H9 (cell line): ENCODE results near the gene FNDC3B. TPM values are rescaled to one million over a fixed set of nuclear protein-coding genes. Genes with fewer than 3 reads are reported as not detected.

Experiments
- DNase-seq: peaks from one replicate; pipeline ENCODE4 v3.0.0-alpha.2; 2017
- H2AFZ ChIP-seq: one replicate; pipeline ENCODE4 v1.6.1; 2013; ENCODE audit warnings: mild to moderate bottlenecking, low read length, control low read depth, moderate library complexity
- H2AK5ac ChIP-seq: 2 replicates; pipeline ENCODE4 v1.6.1; 2013; ENCODE audit warnings: low read length, control low read depth, mixed read lengths; ENCODE audit not compliant: insufficient read length
- H2BK120ac ChIP-seq: one replicate; pipeline ENCODE4 v1.6.1; 2013; ENCODE audit warnings: low read depth, mild to moderate bottlenecking, low read length, control low read depth, inconsistent platforms; ENCODE audit not compliant: poor library complexity, severe bottlenecking
- H2BK12ac ChIP-seq: 2 replicates; pipeline ENCODE4 v1.6.1; 2013; ENCODE audit warnings: low read length, control low read depth, mixed read lengths, low read depth; ENCODE audit not compliant: insufficient read length
- H2BK15ac ChIP-seq: 2 replicates; pipeline ENCODE4 v1.6.1; 2013; ENCODE audit warnings: low read depth, low read length, control low read depth
- H2BK20ac ChIP-seq: one replicate; pipeline ENCODE4 v1.6.1; 2013; ENCODE audit warnings: low read depth, mild to moderate bottlenecking, low read length, control low read depth, inconsistent platforms; ENCODE audit not compliant: poor library complexity, severe bottlenecking
- H2BK5ac ChIP-seq: 2 replicates; pipeline ENCODE4 v1.6.1; 2013; ENCODE audit warnings: low read length, control low read depth, mixed read lengths; ENCODE audit not compliant: insufficient read length
- H3K14ac ChIP-seq: 2 replicates; pipeline ENCODE4 v1.6.1; 2013; ENCODE audit warnings: low read length, control low read depth; ENCODE audit not compliant: insufficient read depth
- H3K18ac ChIP-seq: 2 replicates; pipeline ENCODE4 v1.6.1; 2013; ENCODE audit warnings: low read depth, mild to moderate bottlenecking, mixed read lengths, low read length, control low read depth; ENCODE audit not compliant: insufficient read length
- H3K23ac ChIP-seq: 2 replicates; pipeline ENCODE4 v1.6.1; 2013; ENCODE audit warnings: low read length, control low read depth, mixed read lengths, low read depth; ENCODE audit not compliant: insufficient read length
- H3K23me2 ChIP-seq: 2 replicates; pipeline ENCODE4 v1.6.1; 2013; ENCODE audit warnings: low read depth, mild to moderate bottlenecking, mixed read lengths, low read length, control low read depth; ENCODE audit not compliant: insufficient read length, poor library complexity, severe bottlenecking
- H3K27ac ChIP-seq: 2 replicates; pipeline ENCODE4 v1.5.1; 2013; ENCODE audit warnings: low read length, control low read depth, mixed read lengths, low read depth; ENCODE audit not compliant: insufficient read length
- H3K27me3 ChIP-seq: 2 replicates; pipeline ENCODE4 v1.6.1; 2013; ENCODE audit warnings: low read length, control low read depth, inconsistent platforms; ENCODE audit not compliant: insufficient read depth
- H3K4ac ChIP-seq: 2 replicates; pipeline ENCODE4 v1.6.1; 2013; ENCODE audit warnings: low read depth, mild to moderate bottlenecking, control low read depth, inconsistent platforms, low read length, moderate library complexity
- H3K4me1 ChIP-seq: 2 replicates; pipeline ENCODE4 v1.6.1; 2013; ENCODE audit warnings: low read length, control low read depth, inconsistent platforms; ENCODE audit not compliant: insufficient read depth
- H3K4me2 ChIP-seq: 2 replicates; pipeline ENCODE4 v1.6.1; 2013; ENCODE audit warnings: low read length, control low read depth, mixed read lengths; ENCODE audit not compliant: insufficient read length, insufficient read depth
- H3K56ac ChIP-seq: 2 replicates; pipeline ENCODE4 v1.6.1; 2013; ENCODE audit warnings: low read depth, mild to moderate bottlenecking, mixed read lengths, low read length, control low read depth; ENCODE audit not compliant: insufficient read length
- H3K79me1 ChIP-seq: 2 replicates; pipeline ENCODE4 v1.6.1; 2013; ENCODE audit warnings: low read depth, mild to moderate bottlenecking, moderate library complexity, low read length, control low read depth, inconsistent platforms; ENCODE audit not compliant: insufficient read depth, poor library complexity, severe bottlenecking
- H3K79me2 ChIP-seq: 2 replicates; pipeline ENCODE4 v1.6.1; 2013; ENCODE audit warnings: low read length, control low read depth, inconsistent platforms; ENCODE audit not compliant: insufficient read depth
- H3K9ac ChIP-seq: 2 replicates; pipeline ENCODE4 v1.6.1; 2013; ENCODE audit warnings: low read length, control low read depth, mixed read lengths; ENCODE audit not compliant: insufficient read length; ENCODE audit errors: extremely low read depth
- H3K9me3 ChIP-seq: one replicate; pipeline ENCODE4 v1.6.1; 2013; ENCODE audit warnings: low read depth, low read length, inconsistent platforms; ENCODE audit not compliant: control insufficient read depth
- H3T11ph ChIP-seq: one replicate; pipeline ENCODE4 v1.6.1; 2013; ENCODE audit warnings: mild to moderate bottlenecking, low read length, control low read depth, inconsistent platforms
- H4K20me1 ChIP-seq: one replicate; pipeline ENCODE4 v1.6.1; 2013; ENCODE audit not compliant: control insufficient read depth, insufficient read length, insufficient read depth
- H4K5ac ChIP-seq: 2 replicates; pipeline ENCODE4 v1.6.1; 2013; ENCODE audit warnings: low read depth, mild to moderate bottlenecking, mixed read lengths, low read length, control low read depth; ENCODE audit not compliant: insufficient read length
- H4K8ac ChIP-seq: replicated peaks from 2 replicates; pipeline ENCODE4 v1.6.1; 2013; ENCODE audit warnings: low read length, control low read depth, mixed read lengths, low read depth; ENCODE audit not compliant: insufficient read length
- H4K91ac ChIP-seq: 2 replicates; pipeline ENCODE4 v1.6.1; 2013; ENCODE audit warnings: low read depth, mild to moderate bottlenecking, moderate library complexity, mixed read lengths, low read length, control low read depth; ENCODE audit not compliant: insufficient read length
- H3K27ac Mint-ChIP-seq, 3 experiments: 2 replicates in 2 of 3; 3 replicates in 1 of 3; pipeline ENCODE4 v1.8.0; 2020 to 2021; ENCODE audit warnings: mixed read lengths in 3 of 3, mild to moderate bottlenecking in 1 of 3, moderate library complexity in 1 of 3
- H3K27me3 Mint-ChIP-seq: 2 replicates; pipeline ENCODE4 v1.8.0; 2021; ENCODE audit warnings: low read depth, mild to moderate bottlenecking, moderate library complexity, mixed read lengths
- H3K36me3 Mint-ChIP-seq, 3 experiments: 2 replicates in 2 of 3; 3 replicates in 1 of 3; pipeline ENCODE4 v1.8.0; 2020 to 2021; ENCODE audit warnings: low read depth in 3 of 3, mixed read lengths in 3 of 3; ENCODE audit not compliant: insufficient read depth in 1 of 3
- H3K4me1 Mint-ChIP-seq, 2 experiments: 2 replicates each; pipeline ENCODE4 v1.8.0; 2020; ENCODE audit warnings: mixed read lengths in 2 of 2
- H3K4me3 Mint-ChIP-seq, 2 experiments: 2 replicates in 1 of 2; 3 replicates in 1 of 2; pipeline ENCODE4 v1.8.0; 2020 to 2021; ENCODE audit warnings: mild to moderate bottlenecking in 2 of 2, mixed read lengths in 2 of 2, moderate library complexity in 1 of 2
- H3K9me3 Mint-ChIP-seq, 2 experiments: 2 replicates in 1 of 2; 3 replicates in 1 of 2; pipeline ENCODE4 v1.8.0; 2020; ENCODE audit warnings: mild to moderate bottlenecking in 2 of 2, mixed read lengths in 2 of 2, moderate library complexity in 1 of 2
- WGBS: extraction: QIAGEN DNeasy Blood & Tissue Kit; methylation state at CpG from one replicate; pipeline ENCODE4 v1.1.7; 2013; ENCODE audit warnings: missing lambda C conversion rate, low lambda C conversion rate, mixed read lengths; ENCODE audit not compliant: insufficient read length; ENCODE audit errors: extremely low coverage; 5-methylcytosine and 5-hydroxymethylcytosine counted together
- total RNA-seq: library from RNA; stranded (reverse); gene quantifications from 2 replicates; pipeline ENCODE4 v1.2.1, GENCODE V29; 2021
- TF ChIP-seq, protein P1 (sequence below): fragments of 200-600 bp; sonication (generic); conservative IDR thresholded peaks from 3 replicates; pipeline ENCODE4 v1.8.0; 2021; ENCODE audit warnings: antibody characterized with exemption, mild to moderate bottlenecking

FNDC3B gene
- total RNA-seq, 1 experiment from 2014 or later: 43.8 TPM

DNA sequence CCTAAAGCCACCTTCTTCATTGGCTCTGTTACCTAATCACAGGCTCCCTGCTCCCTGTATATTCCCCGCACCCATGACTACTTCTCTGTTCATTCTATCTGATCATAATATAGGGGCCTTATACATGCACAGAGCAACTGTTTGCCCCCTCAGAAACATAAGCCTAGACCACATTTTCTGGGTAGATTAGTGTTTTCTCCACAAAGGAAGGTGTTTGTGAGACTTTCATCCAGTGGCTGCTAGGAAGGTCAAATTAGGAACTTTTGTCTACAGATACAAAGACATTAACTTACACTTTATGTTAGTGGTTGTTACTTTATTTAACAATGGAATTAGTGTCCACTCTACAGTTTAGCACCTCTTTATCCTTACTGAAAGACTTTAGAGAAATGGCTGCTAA is 234.0 kb downstream of the FNDC3B start:
- H2AFZ ChIP-seq: no peak overlapping the region
- no peaks in the 10 kb centered on the region for H3K4me1 ChIP-seq
- no peak overlapping the region for H3K18ac ChIP-seq
- Mint-ChIP-seq H3K4me1 (peaks cover 0 to 2% of the 10 kb centered on the region in 2 experiments; a peak in 1 of 4 replicates), H3K4me3 (no peak overlapping the region), H3K27me3 (no peaks in the 10 kb centered on the region), H3K27ac (peak overlapping the region in 2 of 3 experiments; percentile 51 to 89; a peak in 2 of 7 replicates), H3K9me3 (no peaks in the 10 kb centered on the region), H3K36me3 (peaks cover 2 to 16% (median 6%) of the 10 kb centered on the region in 3 experiments; a peak in 5 of 7 replicates)
- H4K5ac ChIP-seq: no peak overlapping the region
- no peaks in the 10 kb centered on the region for H3K79me1 ChIP-seq
- no peak overlapping the region for H2BK20ac ChIP-seq
- H3K9me3 ChIP-seq: no peaks in the 10 kb centered on the region
- no peak overlapping the region for H3K4ac ChIP-seq
- H4K8ac ChIP-seq: no peak overlapping the region
- WGBS: no CpG with 5 or more reads among the region's 1 CpG
- no peak overlapping the region for H3K4me2 ChIP-seq
- no peak overlapping the region for H2BK12ac ChIP-seq
- TF ChIP-seq, protein P1, sequence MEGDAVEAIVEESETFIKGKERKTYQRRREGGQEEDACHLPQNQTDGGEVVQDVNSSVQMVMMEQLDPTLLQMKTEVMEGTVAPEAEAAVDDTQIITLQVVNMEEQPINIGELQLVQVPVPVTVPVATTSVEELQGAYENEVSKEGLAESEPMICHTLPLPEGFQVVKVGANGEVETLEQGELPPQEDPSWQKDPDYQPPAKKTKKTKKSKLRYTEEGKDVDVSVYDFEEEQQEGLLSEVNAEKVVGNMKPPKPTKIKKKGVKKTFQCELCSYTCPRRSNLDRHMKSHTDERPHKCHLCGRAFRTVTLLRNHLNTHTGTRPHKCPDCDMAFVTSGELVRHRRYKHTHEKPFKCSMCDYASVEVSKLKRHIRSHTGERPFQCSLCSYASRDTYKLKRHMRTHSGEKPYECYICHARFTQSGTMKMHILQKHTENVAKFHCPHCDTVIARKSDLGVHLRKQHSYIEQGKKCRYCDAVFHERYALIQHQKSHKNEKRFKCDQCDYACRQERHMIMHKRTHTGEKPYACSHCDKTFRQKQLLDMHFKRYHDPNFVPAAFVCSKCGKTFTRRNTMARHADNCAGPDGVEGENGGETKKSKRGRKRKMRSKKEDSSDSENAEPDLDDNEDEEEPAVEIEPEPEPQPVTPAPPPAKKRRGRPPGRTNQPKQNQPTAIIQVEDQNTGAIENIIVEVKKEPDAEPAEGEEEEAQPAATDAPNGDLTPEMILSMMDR: no peak
- no peak overlapping the region for H3K27ac ChIP-seq
- no peaks in the 10 kb centered on the region for H3K27me3 ChIP-seq
- no peak overlapping the region for H4K91ac ChIP-seq
- H2AK5ac ChIP-seq: no peak overlapping the region
- H3K23ac ChIP-seq: no peak overlapping the region
- no peaks in the 10 kb centered on the region for H3K79me2 ChIP-seq
- H4K20me1 ChIP-seq: no peaks in the 10 kb centered on the region
- H3K9ac ChIP-seq: no peak overlapping the region
- no peak for DNase-seq
- no peak overlapping the region for H2BK120ac ChIP-seq
- no peak overlapping the region for H2BK15ac ChIP-seq
- no peaks in the 10 kb centered on the region for H3K23me2 ChIP-seq
- no peak overlapping the region for H3K14ac ChIP-seq
- no peak overlapping the region for H3T11ph ChIP-seq
- no peak overlapping the region for H2BK5ac ChIP-seq
- no peak overlapping the region for H3K56ac ChIP-seq
